GM20000 (cell line): ENCODE results near the gene NAMPT.
"Not testable (repeated sequence)": the region's sequence is repeated elsewhere in the genome, so short reads cannot be mapped to it uniquely, and the experiment has no call there.

Source experiments
- DNase-seq: peaks from one replicate; pipeline ENCODE4 v3.0.0; 2012; ENCODE audit warnings: low spot score
- CTCF ChIP-seq: IDR thresholded peaks from 2 replicates; pipeline ENCODE4 v1.5.1; 2012; ENCODE audit warnings: mild to moderate bottlenecking, control low read depth; ENCODE audit errors: extremely low read depth, missing control alignments

NAMPT gene

GRCh38 chr7:106216517-106216922 is 68.3 kb downstream of the NAMPT start:
- TF ChIP-seq CTCF, result no peak
- no peak for DNase-seq

DNA sequence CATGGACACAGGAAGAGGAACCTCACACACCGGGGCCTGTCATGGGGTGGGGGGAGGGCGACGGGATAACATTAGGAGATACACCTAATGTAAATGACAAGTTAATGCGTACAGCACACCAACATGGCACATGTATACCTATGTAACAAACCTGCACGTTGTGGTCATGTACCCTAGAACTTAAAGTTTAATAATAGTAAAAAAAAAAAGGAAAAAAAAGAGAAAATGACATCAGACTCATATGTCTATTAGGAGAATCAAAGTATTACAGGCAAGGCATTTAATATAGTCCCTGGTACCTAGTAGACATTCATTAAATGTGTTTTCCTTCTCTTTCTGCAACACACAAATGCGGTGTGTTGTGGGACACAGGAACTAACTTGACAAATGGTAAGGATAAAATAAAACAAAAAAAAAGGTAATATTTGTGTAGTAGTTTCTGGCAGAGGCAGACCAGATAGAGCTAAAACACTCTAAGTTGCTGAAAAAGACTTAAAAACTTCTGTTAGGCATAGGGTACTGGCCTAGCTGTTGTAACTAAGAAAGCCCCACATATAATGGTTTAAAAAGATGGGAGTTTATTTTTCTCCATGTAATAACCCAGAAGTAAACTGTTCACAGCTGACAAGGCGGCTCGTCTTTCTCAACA is 68.8 kb downstream of the NAMPT start:
- DNase-seq, result no peak

GRCh38 chr7:106208944-106209343 is 75.8 kb downstream of the NAMPT start:
- DNase-seq, result not testable (repeated sequence)

More for the DNA sequence above, 68.8 kb downstream of the NAMPT start:
- TF ChIP-seq CTCF, result no peak

GRCh38 chr7:106206826-106207541 is 77.8 kb downstream of the NAMPT start:
- TF ChIP-seq CTCF, result no peak
- no peak for DNase-seq

GRCh38 chr7:106205621-106206222 is 79.1 kb downstream of the NAMPT start:
- TF ChIP-seq CTCF, result no peak
- peak; percentile 22 for DNase-seq

- no peak for TF ChIP-seq CTCF
- no peak for DNase-seq
Measured at GRCh38 chr7:106203473-106203872, 81.3 kb downstream of the NAMPT start.

GRCh38 chr7:106201164-106201563 is 83.6 kb downstream of the NAMPT start:
- no peak for TF ChIP-seq CTCF
- no peak for DNase-seq
